ENCODE measurements around the gene FTCD.

GRCh38 chr21:46171996-46172862 is 16.9 kb upstream of the FTCD start:
- TF ChIP-seq POLR2A (IDR thresholded peaks at IDR 0.05): no peak
- no peak for TF ChIP-seq CTCF (IDR thresholded peaks at IDR 0.05)

Data from uterus (tissue), 2 donors.